ENCODE measurements around the gene CLMN.
A peak's percentile ranks its signal among the peaks of the same experiment; 100 is the strongest.

The CLMN gene

DNA sequence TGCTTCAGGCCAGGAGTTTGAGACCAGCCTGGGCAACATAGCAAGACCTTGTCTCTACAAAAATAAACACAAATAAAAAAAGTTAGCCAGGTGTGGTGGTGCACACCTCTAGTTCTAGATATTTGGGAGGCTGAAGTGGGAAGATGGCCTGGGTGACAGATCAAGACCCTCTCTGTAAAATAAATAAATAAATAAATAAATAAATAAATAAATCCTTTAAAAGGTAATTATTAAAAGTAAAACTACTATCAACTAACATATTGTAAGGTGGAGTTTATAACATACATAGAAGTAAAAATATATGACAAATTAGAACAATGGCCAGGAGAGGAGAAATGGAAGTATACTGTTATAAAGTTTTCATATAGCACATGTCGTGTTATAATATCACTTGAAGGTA, 33.3 kb upstream of the CLMN start:
- in situ Hi-C loops (cut with HindIII; ENCODE audit: low pct_unique_long_range_greater_than_20kb, low sequenced_read_pairs): no loop called here
- no peak for TF ChIP-seq JUND (IDR thresholded peaks at IDR 0.05; ENCODE audit: low read depth)
- no peak for DNase-seq (ENCODE audit: low read depth in 1 of 2, low spot score in 1 of 2)

DNA sequence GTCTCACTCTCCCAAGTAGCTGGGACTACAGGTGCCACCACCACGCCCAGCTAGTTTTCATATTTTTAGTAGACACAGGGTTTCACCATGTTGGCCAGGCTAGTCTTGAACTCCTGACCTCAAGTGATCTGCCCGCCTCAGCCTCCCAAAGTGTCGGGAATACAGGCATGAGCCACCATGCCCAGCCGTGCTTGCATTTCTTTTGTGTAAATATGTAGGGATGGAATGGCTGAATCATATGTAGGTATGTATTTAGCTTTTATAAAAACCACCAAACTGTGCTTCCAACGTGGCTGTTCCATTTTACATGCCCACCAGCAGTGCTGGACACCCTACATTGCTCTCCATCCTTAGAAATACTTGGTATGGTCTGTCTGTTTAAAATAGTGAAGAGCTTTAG, 32.8 kb upstream of the CLMN start:
- DNase-seq (ENCODE audit: low read depth in 1 of 2, low spot score in 1 of 2): no peak
- TF ChIP-seq JUND (IDR thresholded peaks at IDR 0.05; ENCODE audit: low read depth): no peak
- in situ Hi-C loops (cut with HindIII; ENCODE audit: low pct_unique_long_range_greater_than_20kb, low sequenced_read_pairs): no loop called here

DNA sequence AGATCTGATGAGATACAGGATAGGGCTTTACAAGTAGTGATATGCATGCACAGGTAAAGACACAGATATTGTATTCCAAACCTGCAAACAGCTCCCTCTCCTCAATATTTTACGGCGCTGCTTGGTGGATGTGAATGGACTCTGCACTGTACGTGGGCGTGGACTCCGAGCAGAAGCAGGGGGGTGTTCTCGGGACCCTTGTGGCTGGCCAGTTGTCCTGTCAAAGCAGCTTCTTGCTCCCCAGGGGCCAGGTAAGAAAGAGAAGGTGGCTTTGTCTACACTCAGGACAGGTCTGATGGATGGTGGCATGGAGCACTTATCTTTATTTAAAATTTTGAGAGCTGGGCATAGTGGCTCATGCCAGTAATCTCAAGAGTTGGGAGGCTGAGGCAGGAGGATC, 29.5 kb upstream of the CLMN start:
- TF ChIP-seq JUND (IDR thresholded peaks at IDR 0.05; ENCODE audit: low read depth): no peak
- in situ Hi-C loops (cut with HindIII; ENCODE audit: low pct_unique_long_range_greater_than_20kb, low sequenced_read_pairs): no loop called here
- DNase-seq (ENCODE audit: low read depth in 1 of 2, low spot score in 1 of 2): no peak

DNA sequence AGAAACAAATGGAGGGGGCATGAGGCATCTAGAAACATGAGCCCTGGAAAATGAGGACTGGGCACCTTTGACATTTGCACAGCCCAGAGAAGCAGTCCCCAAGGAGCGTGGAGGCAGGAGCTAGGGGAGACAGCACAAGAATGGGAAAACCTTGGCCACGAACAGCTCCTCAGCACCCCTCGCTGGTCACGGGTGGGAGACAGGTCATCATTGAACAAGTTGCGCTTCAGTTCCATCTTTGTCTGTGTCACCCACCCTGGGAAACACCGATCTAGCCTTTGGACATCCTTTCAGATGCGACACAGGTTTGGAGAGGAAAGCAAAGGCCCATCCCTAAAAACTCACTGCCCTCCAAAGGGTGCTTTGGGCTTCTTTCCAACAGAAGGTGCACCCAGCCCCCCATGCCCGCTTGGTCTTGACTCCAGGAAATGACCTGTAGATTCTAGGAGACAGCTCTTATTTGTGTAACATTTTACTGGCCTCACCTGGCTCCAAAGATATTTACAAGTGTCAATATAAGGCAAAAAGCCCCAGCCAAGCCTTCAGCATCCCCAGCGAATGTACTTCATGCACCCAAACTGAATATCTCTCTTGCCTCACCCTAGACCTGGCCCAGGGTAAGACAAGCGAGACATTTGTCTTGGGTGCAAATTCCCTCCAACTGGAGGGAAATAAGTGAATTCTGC, 28.8 kb upstream of the CLMN start:
- in situ Hi-C loops (cut with HindIII; ENCODE audit: low pct_unique_long_range_greater_than_20kb, low sequenced_read_pairs): no loop called here
- no peak for TF ChIP-seq JUND (IDR thresholded peaks at IDR 0.05; ENCODE audit: low read depth)

DNA sequence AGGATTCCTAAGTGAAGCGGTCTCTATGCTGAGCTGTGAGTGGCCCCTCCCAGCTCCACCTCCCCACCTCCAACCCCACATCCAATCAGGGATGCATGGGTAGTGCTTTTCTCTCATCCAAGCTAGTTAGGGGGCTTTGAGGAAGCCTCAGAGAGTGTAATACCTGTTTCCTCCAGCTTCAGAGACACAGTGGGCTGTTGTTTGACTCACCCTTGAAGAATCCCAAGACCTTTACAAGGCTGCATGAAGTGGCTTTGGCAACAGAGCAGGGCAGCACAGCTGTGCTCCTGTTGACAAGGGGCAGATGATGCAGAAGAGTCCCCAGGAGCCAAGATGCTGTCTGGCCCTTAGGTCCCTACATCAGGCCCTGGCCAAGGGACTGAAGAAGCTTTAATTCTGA, 27.1 kb upstream of the CLMN start:
- in situ Hi-C loops (cut with HindIII; ENCODE audit: low pct_unique_long_range_greater_than_20kb, low sequenced_read_pairs): no loop called here
- DNase-seq (ENCODE audit: low read depth in 1 of 2, low spot score in 1 of 2): no peak
- TF ChIP-seq JUND (IDR thresholded peaks at IDR 0.05; ENCODE audit: low read depth): no peak

More for the DNA sequence above, 28.8 kb upstream of the CLMN start:
- DNase-seq (ENCODE audit: low read depth in 1 of 2, low spot score in 1 of 2): peak; percentile 31 to 68

DNA sequence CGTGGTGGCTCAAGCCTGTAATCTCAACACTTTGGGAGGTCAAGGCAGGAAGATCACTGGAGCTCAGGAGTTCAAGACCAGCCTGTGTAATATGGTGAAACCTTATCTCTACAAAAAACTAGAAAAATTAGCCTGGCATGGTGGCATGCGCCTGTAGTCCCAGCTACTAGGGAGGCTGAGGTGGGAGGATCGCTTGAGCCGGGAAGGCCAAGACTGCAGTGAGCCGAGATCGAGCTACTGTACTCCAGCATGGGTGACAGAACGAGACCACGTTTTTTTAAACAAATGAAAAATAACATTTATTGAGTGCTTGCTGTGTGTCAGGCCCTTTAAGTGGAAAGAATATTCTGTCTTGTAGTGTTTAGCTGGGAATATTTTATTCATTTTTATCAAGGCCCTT, 26.6 kb upstream of the CLMN start:
- no peak for DNase-seq (ENCODE audit: low read depth in 1 of 2, low spot score in 1 of 2)
- in situ Hi-C loops (cut with HindIII; ENCODE audit: low pct_unique_long_range_greater_than_20kb, low sequenced_read_pairs): no loop called here
- no peak for TF ChIP-seq JUND (IDR thresholded peaks at IDR 0.05; ENCODE audit: low read depth)

DNA sequence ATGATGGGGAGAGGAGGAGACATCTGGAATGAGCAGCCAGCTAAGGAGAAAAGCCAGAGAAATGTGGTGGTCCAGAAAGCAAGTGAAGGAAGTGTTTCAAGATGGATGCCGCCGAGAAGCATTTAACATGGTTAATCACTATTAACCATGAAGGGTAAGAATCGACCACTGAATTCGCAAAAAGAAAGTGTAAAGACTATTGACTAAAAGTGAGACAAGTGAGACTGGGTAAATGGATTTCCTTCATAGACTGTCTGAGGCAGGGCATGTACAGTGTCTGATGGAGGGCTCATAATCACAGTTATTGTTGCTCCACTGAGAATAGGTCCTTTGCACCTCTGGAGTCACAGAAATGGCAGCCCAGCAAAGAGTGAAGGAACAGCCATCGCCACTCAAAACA, 25.3 kb upstream of the CLMN start:
- no peak for TF ChIP-seq JUND (IDR thresholded peaks at IDR 0.05; ENCODE audit: low read depth)
- DNase-seq (ENCODE audit: low read depth in 1 of 2, low spot score in 1 of 2): no peak
- in situ Hi-C loops (cut with HindIII; ENCODE audit: low pct_unique_long_range_greater_than_20kb, low sequenced_read_pairs): no loop called here

DNA sequence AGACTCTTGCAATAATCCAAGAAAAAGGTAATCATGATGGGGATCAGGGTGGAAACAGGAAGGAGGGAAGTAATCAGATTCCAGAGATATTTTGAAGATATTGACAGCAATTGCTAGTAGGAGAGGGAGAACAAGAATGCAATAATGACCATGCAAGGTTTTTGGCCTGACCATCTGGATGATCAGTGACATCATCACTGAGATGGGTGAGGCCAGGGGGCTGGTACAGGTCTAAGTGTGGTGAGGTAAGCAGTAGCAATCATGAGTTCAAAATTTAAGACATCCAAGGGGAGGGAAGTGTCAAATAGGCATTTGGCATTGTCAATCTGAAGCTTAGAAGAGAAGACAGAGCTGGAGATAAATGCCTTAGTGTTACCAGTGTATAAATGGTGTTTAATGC, 24.8 kb upstream of the CLMN start:
- no peak for TF ChIP-seq JUND (IDR thresholded peaks at IDR 0.05; ENCODE audit: low read depth)
- in situ Hi-C loops (cut with HindIII; ENCODE audit: low pct_unique_long_range_greater_than_20kb, low sequenced_read_pairs): no loop called here
- no peak for DNase-seq (ENCODE audit: low read depth in 1 of 2, low spot score in 1 of 2)

DNA sequence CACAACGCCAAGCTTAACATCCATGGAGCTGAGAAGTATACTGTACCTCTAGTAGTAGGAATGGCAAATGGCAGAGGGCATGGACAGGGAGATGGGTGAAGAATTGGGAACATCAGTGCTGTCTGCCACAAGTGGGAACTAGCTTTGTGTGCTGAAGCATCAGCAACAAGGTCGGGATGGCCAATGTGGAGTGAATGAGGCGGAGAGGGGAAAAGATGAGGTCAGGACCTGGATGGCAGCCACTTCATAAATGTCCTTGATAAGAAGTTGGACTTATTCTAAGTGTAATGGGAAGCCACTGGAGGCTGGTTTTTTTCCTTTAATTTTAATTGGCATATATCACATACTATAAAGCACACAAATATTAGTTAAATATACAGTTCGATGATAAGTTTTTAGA, 21.9 kb upstream of the CLMN start:
- in situ Hi-C loops (cut with HindIII; ENCODE audit: low pct_unique_long_range_greater_than_20kb, low sequenced_read_pairs): no loop called here
- TF ChIP-seq JUND (IDR thresholded peaks at IDR 0.05; ENCODE audit: low read depth): no peak
- DNase-seq (ENCODE audit: low read depth in 1 of 2, low spot score in 1 of 2): no peak

DNA sequence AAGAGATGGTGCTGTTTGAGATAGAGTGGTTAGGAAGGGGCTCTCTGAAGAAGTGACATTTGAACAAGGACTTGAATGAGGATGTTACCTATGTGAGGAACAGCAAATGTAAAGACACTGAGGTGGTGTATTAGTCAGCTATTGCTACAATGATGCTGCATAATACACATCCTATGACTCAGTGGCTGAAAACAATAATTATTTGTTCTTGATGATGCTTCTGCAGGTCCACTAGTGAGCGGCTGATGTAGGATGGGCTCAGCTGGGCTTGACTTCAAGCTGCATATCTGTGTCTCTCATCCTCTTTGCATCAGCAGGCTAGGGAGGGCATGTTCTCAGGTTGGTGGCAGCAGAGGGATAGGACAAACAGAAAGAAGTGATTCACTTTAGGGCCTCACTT, 21.4 kb upstream of the CLMN start:
- no peak for DNase-seq (ENCODE audit: low read depth in 1 of 2, low spot score in 1 of 2)
- in situ Hi-C loops (cut with HindIII; ENCODE audit: low pct_unique_long_range_greater_than_20kb, low sequenced_read_pairs): no loop called here
- no peak for TF ChIP-seq JUND (IDR thresholded peaks at IDR 0.05; ENCODE audit: low read depth)

DNA sequence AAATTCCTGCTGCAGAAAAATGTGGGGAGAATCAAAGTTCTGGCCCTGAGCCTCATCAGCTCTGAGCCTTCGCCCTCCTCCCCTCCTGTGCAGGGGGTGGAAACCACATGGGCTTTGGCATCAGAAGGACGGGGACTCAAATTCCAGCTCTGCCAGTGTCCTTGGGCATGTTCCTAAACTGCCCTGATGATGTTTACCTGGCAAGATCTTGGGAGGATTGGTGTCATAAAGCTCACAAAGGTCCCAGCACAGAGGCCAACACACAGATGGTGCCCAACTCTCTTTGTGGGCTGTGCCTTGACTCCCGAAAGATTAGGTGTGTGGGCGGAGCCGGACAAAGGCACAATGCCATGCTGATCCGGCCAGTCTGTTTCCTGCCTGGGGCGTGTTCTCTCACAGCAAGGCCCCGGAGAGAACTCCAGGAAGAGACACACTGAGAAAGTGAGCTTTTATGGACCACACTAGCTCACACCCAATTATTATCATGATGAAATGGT, 20.5 kb upstream of the CLMN start:
- TF ChIP-seq JUND (IDR thresholded peaks at IDR 0.05; ENCODE audit: low read depth): peak; percentile 83
- in situ Hi-C loops (cut with HindIII; ENCODE audit: low pct_unique_long_range_greater_than_20kb, low sequenced_read_pairs): no loop called here
- DNase-seq (ENCODE audit: low read depth in 1 of 2, low spot score in 1 of 2): peak; percentile 43 to 99

DNA sequence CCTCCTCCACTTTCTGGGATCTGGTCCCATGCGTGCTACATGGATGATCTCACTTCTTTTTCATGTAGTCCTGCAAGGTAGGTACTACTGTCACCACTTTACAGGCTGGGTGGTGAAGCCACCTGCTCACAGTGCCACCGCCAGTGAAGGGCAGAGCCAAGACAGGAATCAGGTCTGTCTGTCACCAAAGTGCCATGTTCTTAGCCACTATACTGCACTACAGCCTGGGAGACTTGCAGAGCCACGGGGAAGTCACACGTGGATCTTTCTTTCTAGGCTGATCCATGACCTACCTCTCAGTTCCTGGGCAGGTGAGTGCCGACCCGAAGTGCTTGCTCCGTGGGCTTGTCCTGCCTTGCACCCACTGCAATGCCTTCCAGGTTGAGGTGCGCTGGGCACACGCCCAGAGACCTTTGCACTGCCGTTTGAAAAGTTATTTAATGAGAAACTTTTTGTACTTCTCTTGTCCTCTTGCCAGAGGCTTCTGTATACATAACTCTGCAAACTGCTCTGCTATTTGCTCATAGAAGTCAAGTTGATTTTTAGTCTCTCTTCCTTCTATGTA, 19.7 kb upstream of the CLMN start:
- TF ChIP-seq JUND (IDR thresholded peaks at IDR 0.05; ENCODE audit: low read depth): no peak; the same call in 1 of the 2 replicates
- in situ Hi-C loops (cut with HindIII; ENCODE audit: low pct_unique_long_range_greater_than_20kb, low sequenced_read_pairs): no loop called here
- DNase-seq (ENCODE audit: low read depth in 1 of 2, low spot score in 1 of 2): peak; percentile 53 to 94

DNA sequence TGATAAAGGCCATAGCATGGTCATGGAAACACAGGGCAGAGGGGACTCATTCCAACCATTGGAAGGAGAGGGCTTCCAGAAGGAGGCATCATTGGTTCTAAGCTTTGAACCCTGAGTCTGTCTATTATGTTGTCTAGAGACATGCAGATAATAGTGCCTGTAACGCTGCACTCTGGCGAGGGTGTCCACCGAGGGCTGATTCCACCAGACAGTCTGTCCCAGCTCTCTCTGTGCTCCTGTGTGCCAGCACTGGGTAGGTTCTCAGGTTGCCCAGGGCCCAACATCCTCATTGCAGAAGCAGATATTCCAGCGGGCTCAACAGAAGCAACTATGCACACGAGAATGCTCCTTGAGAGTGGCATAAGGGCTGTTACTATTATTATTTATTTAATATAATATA, 18.7 kb upstream of the CLMN start:
- no peak for DNase-seq (ENCODE audit: low read depth in 1 of 2, low spot score in 1 of 2)
- no peak for TF ChIP-seq JUND (IDR thresholded peaks at IDR 0.05; ENCODE audit: low read depth)
- in situ Hi-C loops (cut with HindIII; ENCODE audit: low pct_unique_long_range_greater_than_20kb, low sequenced_read_pairs): no loop called here

Data from T47D (cell line).